HEK293 (cell line): ENCODE measurements around the gene IRF6.

Experiments used
- ZBTB21 ChIP-seq: fragments of 450-650 bp; formaldehyde crosslinking; IDR thresholded peaks from 2 replicates; pipeline ENCODE4 v1.5.1; 2017; ENCODE audit warnings: missing biosample characterization, missing genetic modification characterization
- ZBTB7A ChIP-seq: fragments of 450-650 bp; formaldehyde crosslinking; IDR thresholded peaks from 2 replicates; pipeline ENCODE4 v1.5.1; 2016; ENCODE audit warnings: low read depth, missing biosample characterization, missing genetic modification characterization
- ZBTB8A ChIP-seq: fragments of 450-650 bp; formaldehyde crosslinking; IDR thresholded peaks from 2 replicates; pipeline ENCODE4 v1.5.1; 2016; ENCODE audit warnings: missing biosample characterization, missing genetic modification characterization
- ZNF133 ChIP-seq: fragments of 450-650 bp; formaldehyde crosslinking; IDR thresholded peaks from 2 replicates; pipeline ENCODE4 v1.5.1; 2016; ENCODE audit warnings: missing biosample characterization, missing genetic modification characterization
- ZNF138 ChIP-seq: fragments of 450-650 bp; formaldehyde crosslinking; IDR thresholded peaks from 2 replicates; pipeline ENCODE4 v1.5.1; 2016; ENCODE audit warnings: missing biosample characterization, missing genetic modification characterization, borderline replicate concordance
- ZNF248 ChIP-seq: fragments of 450-650 bp; formaldehyde crosslinking; IDR thresholded peaks from 2 replicates; pipeline ENCODE4 v1.5.1; 2017; ENCODE audit warnings: missing biosample characterization, missing genetic modification characterization
- ZNF426 ChIP-seq: fragments of 450-650 bp; formaldehyde crosslinking; IDR thresholded peaks from 2 replicates; pipeline ENCODE4 v1.5.1; 2017; ENCODE audit warnings: missing biosample characterization, missing genetic modification characterization, mild to moderate bottlenecking, inconsistent platforms, moderate library complexity
- ZNF658 ChIP-seq: fragments of 450-650 bp; formaldehyde crosslinking; IDR thresholded peaks from 2 replicates; pipeline ENCODE4; 2016; ENCODE audit warnings: missing biosample characterization, missing genetic modification characterization
- TF ChIP-seq, protein P1 (sequence below): fragments of 450-650 bp; formaldehyde crosslinking; IDR thresholded peaks from 2 replicates; pipeline ENCODE4 v1.5.1; 2016; ENCODE audit warnings: missing biosample characterization, missing genetic modification characterization
- TF ChIP-seq, protein P2 (sequence below): sonication (generic); formaldehyde crosslinking; IDR thresholded peaks from 2 replicates; pipeline ENCODE4 v1.8.1; 2022; ENCODE audit warnings: mild to moderate bottlenecking, moderate library complexity, missing genetic modification reagents
- TF ChIP-seq, protein P3 (sequence below): fragments of 450-650 bp; formaldehyde crosslinking; IDR thresholded peaks from 2 replicates; pipeline ENCODE4 v1.5.1; 2016; ENCODE audit warnings: missing biosample characterization, missing genetic modification characterization, low read depth
- TF ChIP-seq, protein P4 (sequence below): fragments of 450-650 bp; formaldehyde crosslinking; optimal IDR thresholded peaks from 2 replicates; pipeline ENCODE3; 2016; ENCODE audit warnings: missing biosample characterization, mild to moderate bottlenecking, missing genetic modification characterization
- TF ChIP-seq, protein P5 (sequence below): fragments of 450-650 bp; formaldehyde crosslinking; IDR thresholded peaks from 2 replicates; pipeline ENCODE4 v1.5.1; 2017; ENCODE audit warnings: missing biosample characterization, missing genetic modification characterization

DNA sequence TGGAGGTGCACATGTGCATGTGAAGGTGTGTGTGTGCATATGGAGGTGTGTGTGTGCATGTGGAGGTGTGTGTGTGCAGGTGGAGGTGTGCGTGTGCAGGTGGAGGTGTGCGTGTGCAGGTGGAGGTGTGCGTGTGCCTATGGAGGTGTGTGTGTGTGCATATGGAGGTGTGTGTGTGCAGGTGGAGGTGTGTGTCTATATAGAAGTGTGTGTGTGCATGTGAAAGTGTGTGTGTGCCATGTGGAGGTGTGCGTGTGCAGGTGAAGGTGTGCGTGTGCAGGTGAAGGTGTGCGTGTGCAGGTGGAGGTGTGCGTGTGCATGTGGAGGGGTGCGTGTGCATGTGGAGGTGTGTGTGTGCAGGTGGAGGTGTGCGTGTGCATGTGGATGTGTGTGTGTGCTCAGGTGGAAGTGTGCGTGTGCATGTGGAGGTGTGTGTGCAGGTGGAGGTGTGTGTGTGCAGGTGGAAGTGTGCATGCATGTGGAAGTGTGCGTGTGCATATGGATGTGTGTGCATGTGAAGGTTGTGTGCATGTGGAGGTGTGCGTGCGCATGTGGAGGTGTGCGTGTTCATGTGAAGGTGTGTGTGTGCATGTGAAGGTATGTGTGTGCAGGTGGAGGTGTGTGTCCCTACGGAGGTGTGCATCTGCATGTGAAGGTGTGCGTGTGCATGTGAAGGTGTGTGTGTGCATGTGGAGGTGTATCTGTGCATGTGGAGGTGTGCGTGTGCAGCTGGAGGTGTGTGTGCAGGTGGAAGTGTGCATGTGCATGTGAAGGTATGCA is 35.1 kb downstream of the IRF6 start:
- TF ChIP-seq, protein P1, sequence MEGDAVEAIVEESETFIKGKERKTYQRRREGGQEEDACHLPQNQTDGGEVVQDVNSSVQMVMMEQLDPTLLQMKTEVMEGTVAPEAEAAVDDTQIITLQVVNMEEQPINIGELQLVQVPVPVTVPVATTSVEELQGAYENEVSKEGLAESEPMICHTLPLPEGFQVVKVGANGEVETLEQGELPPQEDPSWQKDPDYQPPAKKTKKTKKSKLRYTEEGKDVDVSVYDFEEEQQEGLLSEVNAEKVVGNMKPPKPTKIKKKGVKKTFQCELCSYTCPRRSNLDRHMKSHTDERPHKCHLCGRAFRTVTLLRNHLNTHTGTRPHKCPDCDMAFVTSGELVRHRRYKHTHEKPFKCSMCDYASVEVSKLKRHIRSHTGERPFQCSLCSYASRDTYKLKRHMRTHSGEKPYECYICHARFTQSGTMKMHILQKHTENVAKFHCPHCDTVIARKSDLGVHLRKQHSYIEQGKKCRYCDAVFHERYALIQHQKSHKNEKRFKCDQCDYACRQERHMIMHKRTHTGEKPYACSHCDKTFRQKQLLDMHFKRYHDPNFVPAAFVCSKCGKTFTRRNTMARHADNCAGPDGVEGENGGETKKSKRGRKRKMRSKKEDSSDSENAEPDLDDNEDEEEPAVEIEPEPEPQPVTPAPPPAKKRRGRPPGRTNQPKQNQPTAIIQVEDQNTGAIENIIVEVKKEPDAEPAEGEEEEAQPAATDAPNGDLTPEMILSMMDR (tag by site-specific recombination) = no peak
- TF ChIP-seq, protein P2, sequence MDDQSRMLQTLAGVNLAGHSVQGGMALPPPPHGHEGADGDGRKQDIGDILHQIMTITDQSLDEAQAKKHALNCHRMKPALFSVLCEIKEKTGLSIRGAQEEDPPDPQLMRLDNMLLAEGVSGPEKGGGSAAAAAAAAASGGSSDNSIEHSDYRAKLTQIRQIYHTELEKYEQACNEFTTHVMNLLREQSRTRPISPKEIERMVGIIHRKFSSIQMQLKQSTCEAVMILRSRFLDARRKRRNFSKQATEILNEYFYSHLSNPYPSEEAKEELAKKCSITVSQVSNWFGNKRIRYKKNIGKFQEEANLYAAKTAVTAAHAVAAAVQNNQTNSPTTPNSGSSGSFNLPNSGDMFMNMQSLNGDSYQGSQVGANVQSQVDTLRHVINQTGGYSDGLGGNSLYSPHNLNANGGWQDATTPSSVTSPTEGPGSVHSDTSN = no peak
- TF ChIP-seq, protein P3, sequence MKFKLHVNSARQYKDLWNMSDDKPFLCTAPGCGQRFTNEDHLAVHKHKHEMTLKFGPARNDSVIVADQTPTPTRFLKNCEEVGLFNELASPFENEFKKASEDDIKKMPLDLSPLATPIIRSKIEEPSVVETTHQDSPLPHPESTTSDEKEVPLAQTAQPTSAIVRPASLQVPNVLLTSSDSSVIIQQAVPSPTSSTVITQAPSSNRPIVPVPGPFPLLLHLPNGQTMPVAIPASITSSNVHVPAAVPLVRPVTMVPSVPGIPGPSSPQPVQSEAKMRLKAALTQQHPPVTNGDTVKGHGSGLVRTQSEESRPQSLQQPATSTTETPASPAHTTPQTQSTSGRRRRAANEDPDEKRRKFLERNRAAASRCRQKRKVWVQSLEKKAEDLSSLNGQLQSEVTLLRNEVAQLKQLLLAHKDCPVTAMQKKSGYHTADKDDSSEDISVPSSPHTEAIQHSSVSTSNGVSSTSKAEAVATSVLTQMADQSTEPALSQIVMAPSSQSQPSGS (tag by site-specific recombination) = no peak
- no peak for TF ChIP-seq ZBTB7A
- TF ChIP-seq ZNF248 (tag by site-specific recombination) = no peak
- TF ChIP-seq ZBTB21 = no peak
- no peak for TF ChIP-seq ZNF133 (tag by site-specific recombination)
- no peak for TF ChIP-seq ZBTB8A
- TF ChIP-seq ZNF658 = no peak
- TF ChIP-seq, protein P4, sequence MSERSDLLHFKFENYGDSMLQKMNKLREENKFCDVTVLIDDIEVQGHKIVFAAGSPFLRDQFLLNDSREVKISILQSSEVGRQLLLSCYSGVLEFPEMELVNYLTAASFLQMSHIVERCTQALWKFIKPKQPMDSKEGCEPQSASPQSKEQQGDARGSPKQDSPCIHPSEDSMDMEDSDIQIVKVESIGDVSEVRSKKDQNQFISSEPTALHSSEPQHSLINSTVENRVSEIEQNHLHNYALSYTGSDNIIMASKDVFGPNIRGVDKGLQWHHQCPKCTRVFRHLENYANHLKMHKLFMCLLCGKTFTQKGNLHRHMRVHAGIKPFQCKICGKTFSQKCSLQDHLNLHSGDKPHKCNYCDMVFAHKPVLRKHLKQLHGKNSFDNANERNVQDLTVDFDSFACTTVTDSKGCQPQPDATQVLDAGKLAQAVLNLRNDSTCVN = no peak
- no peak for TF ChIP-seq ZNF138 (tag by site-specific recombination)
- TF ChIP-seq, protein P5, sequence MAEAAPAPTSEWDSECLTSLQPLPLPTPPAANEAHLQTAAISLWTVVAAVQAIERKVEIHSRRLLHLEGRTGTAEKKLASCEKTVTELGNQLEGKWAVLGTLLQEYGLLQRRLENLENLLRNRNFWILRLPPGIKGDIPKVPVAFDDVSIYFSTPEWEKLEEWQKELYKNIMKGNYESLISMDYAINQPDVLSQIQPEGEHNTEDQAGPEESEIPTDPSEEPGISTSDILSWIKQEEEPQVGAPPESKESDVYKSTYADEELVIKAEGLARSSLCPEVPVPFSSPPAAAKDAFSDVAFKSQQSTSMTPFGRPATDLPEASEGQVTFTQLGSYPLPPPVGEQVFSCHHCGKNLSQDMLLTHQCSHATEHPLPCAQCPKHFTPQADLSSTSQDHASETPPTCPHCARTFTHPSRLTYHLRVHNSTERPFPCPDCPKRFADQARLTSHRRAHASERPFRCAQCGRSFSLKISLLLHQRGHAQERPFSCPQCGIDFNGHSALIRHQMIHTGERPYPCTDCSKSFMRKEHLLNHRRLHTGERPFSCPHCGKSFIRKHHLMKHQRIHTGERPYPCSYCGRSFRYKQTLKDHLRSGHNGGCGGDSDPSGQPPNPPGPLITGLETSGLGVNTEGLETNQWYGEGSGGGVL = no peak
- no peak for TF ChIP-seq ZNF426 (tag by site-specific recombination)
